ENCODE data around the gene LENEP. TPM values are rescaled to one million over a fixed set of nuclear protein-coding genes. Genes with fewer than 3 reads are reported as not detected.
A peak's percentile ranks its signal among the peaks of the same experiment; 100 is the strongest.

LENEP gene
- total and polyA plus RNA-seq, 2 experiments from 2014 or later, result not detected

DNA sequence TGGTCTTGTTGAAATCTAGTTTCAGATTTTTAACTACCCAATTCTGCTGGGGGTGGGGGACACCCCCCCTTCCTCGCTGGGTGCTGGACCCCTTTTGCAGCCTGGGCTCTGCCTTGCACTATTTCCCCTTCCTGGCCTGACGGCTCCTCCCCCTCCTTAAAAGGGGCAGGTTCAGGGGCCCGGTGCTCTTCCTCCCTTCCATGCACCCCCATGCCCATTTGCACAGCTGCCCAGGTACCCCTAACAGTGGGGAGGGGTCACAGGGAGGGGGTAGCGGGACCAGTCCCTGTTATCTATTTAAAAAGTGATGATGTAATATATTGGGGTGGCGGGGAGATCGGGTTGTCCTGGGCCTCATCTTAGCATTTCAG, 24.5 kb downstream of the LENEP start:
- H4K20me1 ChIP-seq (ENCODE audit: insufficient read depth), result no peaks in the 10 kb centered on the region

DNA sequence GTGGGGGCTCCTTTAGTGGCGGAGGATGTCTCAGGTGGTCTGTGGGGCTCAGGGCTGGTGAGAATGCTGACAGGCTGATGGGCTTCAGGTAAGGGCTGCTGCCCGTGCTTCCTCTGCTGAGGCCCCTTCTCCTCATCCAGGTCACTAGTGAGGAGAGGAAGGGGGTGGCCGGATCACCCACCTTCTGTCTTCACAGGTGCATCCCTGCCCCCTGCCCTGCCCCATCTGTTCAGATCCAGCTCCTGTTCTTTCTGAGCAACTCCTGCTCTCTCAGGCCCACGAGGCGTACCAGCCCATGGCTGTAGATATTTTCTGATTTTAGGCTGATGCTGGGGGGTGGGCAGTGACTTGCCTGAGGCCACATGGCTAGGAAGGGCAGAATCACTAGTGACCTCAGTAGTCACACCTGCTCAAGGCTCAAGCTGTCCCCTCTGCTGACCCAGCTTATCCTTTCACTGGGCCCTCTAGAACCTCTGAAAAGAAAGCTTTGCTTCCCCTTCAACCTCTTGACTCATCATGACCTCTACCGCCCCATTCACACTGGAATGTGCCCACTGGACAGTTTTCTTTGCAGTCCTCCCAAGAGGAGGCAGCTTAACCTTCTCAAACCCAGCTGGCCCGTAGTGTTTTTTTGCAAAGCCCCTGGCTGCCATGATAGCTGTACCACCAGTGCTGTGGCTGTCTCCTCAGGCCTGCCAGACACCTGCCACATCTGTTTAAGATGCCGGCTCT, 25.4 kb downstream of the LENEP start:
- Histone ChIP-seq H3K79me2 (ENCODE audit: insufficient read depth) (no peaks in the 10 kb centered on the region), H3K9me3 (ENCODE audit: low read depth) (no peaks in the 10 kb centered on the region), H2AFZ (no peak overlapping the region), H3K4me3 (no peak overlapping the region), H3K9me2 (ENCODE audit: insufficient read depth) (no peaks in the 10 kb centered on the region), H4K20me1 (ENCODE audit: insufficient read depth) (no peaks in the 10 kb centered on the region), H3K4me1 (ENCODE audit: insufficient read depth) (peaks cover 16% of the 10 kb centered on the region), H3K27ac (no peak overlapping the region), H3K27me3 (replicated peaks; ENCODE audit: insufficient read depth) (no peaks in the 10 kb centered on the region), H3F3A (ENCODE audit: insufficient read depth) (no peaks in the 10 kb centered on the region), H3K4me2 (ENCODE audit: unreplicated experiment) (no peak overlapping the region), H3K36me3 (ENCODE audit: low read depth) (no peaks in the 10 kb centered on the region), H3K9ac (no peak overlapping the region)
- 97 to 99% methylated on average over 7 to 8 of the region's 8 CpGs for WGBS, 2 experiments (ENCODE audit: low coverage in 1 of 2, low lambda C conversion rate in 2 of 2, missing lambda C conversion rate in 2 of 2)
- no peak for DNase-seq
- in situ Hi-C loops (cut with MboI), result no loop called here
- TF ChIP-seq EZH2 (IDR thresholded peaks at IDR 0.05; ENCODE audit: insufficient read depth, poor library complexity, severe bottlenecking) (no peak), EZH2phosphoT487 (IDR thresholded peaks at IDR 0.05; ENCODE audit: insufficient read depth, low read depth) (no peak)

More for the DNA sequence above, 24.5 kb downstream of the LENEP start:
- no peaks in the 10 kb centered on the region for H3K36me3 ChIP-seq (ENCODE audit: low read depth)
- no peaks in the 10 kb centered on the region for H3K79me2 ChIP-seq (ENCODE audit: insufficient read depth)
- H3K4me2 ChIP-seq (ENCODE audit: unreplicated experiment), result peak overlapping the region; percentile 58
- no peaks in the 10 kb centered on the region for H3F3A ChIP-seq (ENCODE audit: insufficient read depth)
- 67 to 71% methylated on average over 6 of the region's 6 CpGs for WGBS, 2 experiments (ENCODE audit: low coverage in 1 of 2, low lambda C conversion rate in 2 of 2, missing lambda C conversion rate in 2 of 2)
- no peak for DNase-seq
- peak overlapping the region; percentile 47; the same call in 1 of the 2 replicates for H2AFZ ChIP-seq
- no peaks in the 10 kb centered on the region for H3K27me3 ChIP-seq (replicated peaks; ENCODE audit: insufficient read depth)
- H3K4me1 ChIP-seq (ENCODE audit: insufficient read depth), result peaks cover 16% of the 10 kb centered on the region
- peak overlapping the region; percentile 53 for H3K9ac ChIP-seq
- no peak overlapping the region for H3K27ac ChIP-seq
- no peaks in the 10 kb centered on the region for H3K9me3 ChIP-seq (ENCODE audit: low read depth)
- in situ Hi-C loops (cut with MboI), result no loop called here
- peak overlapping the region; percentile 64 for H3K4me3 ChIP-seq
- no peaks in the 10 kb centered on the region for H3K9me2 ChIP-seq (ENCODE audit: insufficient read depth)
- TF ChIP-seq EZH2phosphoT487 (IDR thresholded peaks at IDR 0.05; ENCODE audit: insufficient read depth, low read depth) (no peak), EZH2 (IDR thresholded peaks at IDR 0.05; ENCODE audit: insufficient read depth, poor library complexity, severe bottlenecking) (no peak)

DNA sequence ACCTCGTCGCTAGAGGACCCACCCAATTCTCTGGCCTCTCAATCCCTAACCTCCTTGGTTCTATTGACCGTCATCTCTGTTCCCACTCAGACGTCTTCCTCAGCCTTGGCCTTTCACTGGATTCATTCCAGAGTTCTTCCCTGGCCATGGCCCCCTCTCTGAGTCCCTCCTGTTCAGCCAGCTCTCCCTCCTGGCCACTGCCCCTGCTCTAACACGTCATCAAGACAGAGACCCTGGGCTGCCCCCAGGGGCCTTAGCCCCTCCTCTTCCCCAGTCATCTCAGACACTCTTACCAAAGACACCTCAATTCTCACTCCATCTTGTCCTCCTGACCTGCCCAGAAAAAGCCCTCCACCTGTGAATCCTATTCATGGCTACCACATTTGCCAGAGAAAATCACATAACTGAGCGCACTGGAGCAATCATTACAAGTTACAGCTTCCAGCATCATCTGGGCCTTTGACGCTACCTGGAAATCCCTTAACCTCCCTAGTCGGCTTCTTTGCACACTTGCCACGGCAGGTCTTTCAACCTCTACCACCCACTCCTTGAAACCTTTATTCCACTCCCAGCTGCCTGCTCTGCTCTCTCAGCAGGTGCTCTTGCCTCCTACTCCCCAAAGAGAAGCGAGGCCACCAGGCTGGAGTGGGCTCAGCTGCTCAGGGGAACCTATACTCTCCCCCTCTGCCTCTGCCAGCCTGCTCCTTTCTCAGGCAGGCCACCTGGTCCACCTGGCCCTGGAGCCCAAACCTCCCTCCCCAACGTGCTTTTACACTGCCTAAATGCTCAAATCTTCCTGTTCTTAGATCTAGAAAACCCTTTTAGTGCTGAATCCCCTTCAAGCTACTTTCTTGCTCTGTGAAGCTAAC, 26.2 kb downstream of the LENEP start:
- no peaks in the 10 kb centered on the region for H4K20me1 ChIP-seq (ENCODE audit: insufficient read depth)
- no peak for DNase-seq
- no peaks in the 10 kb centered on the region for H3K36me3 ChIP-seq (ENCODE audit: low read depth)
- in situ Hi-C loops (cut with MboI), result no loop called here
- no peak overlapping the region for H2AFZ ChIP-seq
- no peaks in the 10 kb centered on the region for H3K9me2 ChIP-seq (ENCODE audit: insufficient read depth)
- no peaks in the 10 kb centered on the region for H3F3A ChIP-seq (ENCODE audit: insufficient read depth)
- TF ChIP-seq EZH2 (IDR thresholded peaks at IDR 0.05; ENCODE audit: insufficient read depth, poor library complexity, severe bottlenecking) (no peak), EZH2phosphoT487 (IDR thresholded peaks at IDR 0.05; ENCODE audit: insufficient read depth, low read depth) (no peak)
- H3K4me1 ChIP-seq (ENCODE audit: insufficient read depth), result peaks cover 16% of the 10 kb centered on the region
- no peak overlapping the region for H3K4me3 ChIP-seq
- H3K27ac ChIP-seq, result no peak overlapping the region
- H3K9me3 ChIP-seq (ENCODE audit: low read depth), result no peaks in the 10 kb centered on the region
- 77% methylated on average over 11 of the region's 11 CpGs for WGBS, 2 experiments (ENCODE audit: low coverage in 1 of 2, low lambda C conversion rate in 2 of 2, missing lambda C conversion rate in 2 of 2)
- H3K9ac ChIP-seq, result no peak overlapping the region
- no peaks in the 10 kb centered on the region for H3K27me3 ChIP-seq (replicated peaks; ENCODE audit: insufficient read depth)
- H3K4me2 ChIP-seq (ENCODE audit: unreplicated experiment), result no peak overlapping the region
- H3K79me2 ChIP-seq (ENCODE audit: insufficient read depth), result no peaks in the 10 kb centered on the region

DNA sequence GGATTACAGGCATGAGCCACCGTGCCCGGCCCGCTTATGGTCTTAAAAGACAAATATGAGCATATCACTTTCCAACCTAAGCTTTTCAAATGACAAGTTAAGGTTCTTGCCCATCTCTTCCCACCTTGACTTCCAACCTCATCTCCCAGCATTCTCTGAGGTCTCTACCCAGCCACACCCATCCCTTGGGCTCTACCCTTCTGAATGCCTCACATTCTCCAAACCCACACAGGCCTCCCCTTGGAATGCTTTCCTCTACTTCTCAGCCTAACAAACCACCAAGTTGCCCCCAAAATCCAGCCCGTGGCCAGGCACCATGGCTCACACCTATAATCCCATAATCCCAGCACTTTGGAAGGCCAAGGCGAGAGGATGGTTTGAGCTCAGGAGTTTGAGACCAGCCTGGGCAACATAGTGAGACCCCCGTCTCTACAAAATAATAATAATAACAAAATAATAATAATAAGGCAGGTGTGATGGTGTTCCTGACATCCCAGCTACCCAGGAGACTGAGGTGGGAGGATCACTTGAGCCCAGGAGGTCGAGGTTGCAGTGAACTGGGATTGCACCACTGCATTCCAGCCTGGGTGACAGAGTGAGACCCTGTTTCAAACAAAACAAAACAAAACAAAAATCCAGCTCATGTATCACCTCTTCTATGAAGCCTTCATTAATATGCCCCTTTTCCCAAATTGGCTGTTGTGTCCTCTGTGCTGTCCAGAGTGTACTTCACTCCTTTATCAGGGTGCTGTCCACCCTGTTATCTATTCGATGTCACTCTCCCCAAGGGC, 28.9 kb downstream of the LENEP start:
- TF ChIP-seq EZH2 (IDR thresholded peaks at IDR 0.05; ENCODE audit: insufficient read depth, poor library complexity, severe bottlenecking) (no peak), EZH2phosphoT487 (IDR thresholded peaks at IDR 0.05; ENCODE audit: insufficient read depth, low read depth) (no peak)
- WGBS, 2 experiments (ENCODE audit: low coverage in 1 of 2, low lambda C conversion rate in 2 of 2, missing lambda C conversion rate in 2 of 2), result 80 to 85% methylated on average over 8 of the region's 8 CpGs
- no peak overlapping the region for H3K9ac ChIP-seq
- H3K9me3 ChIP-seq (ENCODE audit: low read depth), result no peaks in the 10 kb centered on the region
- no peaks in the 10 kb centered on the region for H3K36me3 ChIP-seq (ENCODE audit: low read depth)
- no peak overlapping the region for H3K4me2 ChIP-seq (ENCODE audit: unreplicated experiment)
- no peaks in the 10 kb centered on the region for H3F3A ChIP-seq (ENCODE audit: insufficient read depth)
- no peak overlapping the region for H3K27ac ChIP-seq
- no peaks in the 10 kb centered on the region for H3K9me2 ChIP-seq (ENCODE audit: insufficient read depth)
- no peaks in the 10 kb centered on the region for H4K20me1 ChIP-seq (ENCODE audit: insufficient read depth)
- H3K79me2 ChIP-seq (ENCODE audit: insufficient read depth), result no peaks in the 10 kb centered on the region
- no peak for DNase-seq
- H3K4me1 ChIP-seq (ENCODE audit: insufficient read depth), result peaks cover 11% of the 10 kb centered on the region
- no peak overlapping the region for H3K4me3 ChIP-seq
- H3K27me3 ChIP-seq (replicated peaks; ENCODE audit: insufficient read depth), result no peaks in the 10 kb centered on the region
- in situ Hi-C loops (cut with MboI), result no loop called here
- no peak overlapping the region for H2AFZ ChIP-seq

Measured in GM23248 (cell line).